Progenitor cell of endocrine pancreas (in vitro differentiated cells): Measurements from ENCODE around the gene SLIT3. TPM values are rescaled to one million over a fixed set of nuclear protein-coding genes. Genes with fewer than 3 reads are reported as not detected.

Experiments used
- DNase-seq: peaks from one replicate; pipeline ENCODE4 v3.0.0; 2021; ENCODE audit warnings: low spot score; ENCODE audit not compliant: unreplicated experiment
- H3K27ac Mint-ChIP-seq: 2 replicates; pipeline ENCODE4 v1.8.0; 2021; ENCODE audit warnings: mild to moderate bottlenecking, moderate library complexity, mixed read lengths
- H3K27me3 Mint-ChIP-seq: 2 replicates; pipeline ENCODE4 v1.8.0; 2021; ENCODE audit warnings: mixed read lengths
- H3K36me3 Mint-ChIP-seq: 2 replicates; pipeline ENCODE4 v1.8.0; 2022; ENCODE audit warnings: mixed read lengths; ENCODE audit not compliant: insufficient read depth
- H3K4me1 Mint-ChIP-seq: 2 replicates; pipeline ENCODE4 v1.8.0; 2021; ENCODE audit warnings: low read depth, mixed read lengths
- H3K4me3 Mint-ChIP-seq: 2 replicates; pipeline ENCODE4 v1.8.0; 2021; ENCODE audit warnings: low read depth, mild to moderate bottlenecking, moderate library complexity, mixed read lengths
- H3K9me3 Mint-ChIP-seq: 2 replicates; pipeline ENCODE4 v1.8.0; 2021; ENCODE audit warnings: low read depth, mixed read lengths
- CTCF ChIP-seq: fragments of 200-600 bp; sonication (generic); IDR thresholded peaks from one replicate; pipeline ENCODE4 v1.5.0; 2021; ENCODE audit warnings: antibody characterized with exemption, mild to moderate bottlenecking; ENCODE audit not compliant: unreplicated experiment
- total RNA-seq: library from RNA; stranded (reverse); gene quantifications from 2 replicates; pipeline ENCODE4 v1.2.1, GENCODE V29; 2021

SLIT3 gene
- total RNA-seq, 1 donor from 2014 or later: 18.8 TPM

- peak; percentile 26 for DNase-seq
- H3K4me3 Mint-ChIP-seq: no peak overlapping the region
- no peak overlapping the region for H3K27ac Mint-ChIP-seq
- no peaks in the 10 kb centered on the region for H3K9me3 Mint-ChIP-seq
- H3K36me3 Mint-ChIP-seq: no peaks in the 10 kb centered on the region
- no peaks in the 10 kb centered on the region for H3K4me1 Mint-ChIP-seq
- TF ChIP-seq CTCF: peak; percentile 76
- H3K27me3 Mint-ChIP-seq: no peaks in the 10 kb centered on the region
Observed at GRCh38 chr5:168706655-168707069, 594.3 kb downstream of the SLIT3 start.

GRCh38 chr5:168705321-168705720 is 595.6 kb downstream of the SLIT3 start:
- TF ChIP-seq CTCF: no peak
- Mint-ChIP-seq H3K9me3 (no peaks in the 10 kb centered on the region), H3K36me3 (no peaks in the 10 kb centered on the region), H3K27me3 (peaks cover under 1% of the 10 kb centered on the region), H3K4me3 (no peak overlapping the region), H3K27ac (no peak overlapping the region), H3K4me1 (no peaks in the 10 kb centered on the region)
- DNase-seq: no peak

DNA sequence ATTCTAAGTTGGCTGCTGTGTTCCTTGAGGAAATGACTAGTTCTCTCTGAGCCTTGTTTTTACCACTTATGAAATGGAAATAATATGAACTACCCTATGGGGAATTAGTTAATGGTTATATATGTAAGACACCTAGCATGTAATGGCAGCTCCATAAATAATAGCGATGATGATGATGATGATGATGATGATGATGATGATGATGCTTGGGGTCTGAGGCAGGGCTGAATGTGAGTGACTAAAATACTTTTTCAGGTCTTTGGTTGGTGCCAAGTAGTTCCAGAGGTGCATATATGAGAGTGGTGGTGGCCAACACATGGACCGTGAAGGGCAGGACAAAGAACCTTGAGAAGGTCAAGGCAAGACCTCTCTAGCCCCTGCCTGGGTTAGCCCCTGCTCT is 598.4 kb downstream of the SLIT3 start:
- TF ChIP-seq CTCF: no peak
- H3K27me3 Mint-ChIP-seq: peaks cover 3% of the 10 kb centered on the region
- H3K27ac Mint-ChIP-seq: no peak overlapping the region
- H3K36me3 Mint-ChIP-seq: no peaks in the 10 kb centered on the region
- H3K4me1 Mint-ChIP-seq: no peaks in the 10 kb centered on the region
- DNase-seq: no peak
- no peak overlapping the region for H3K4me3 Mint-ChIP-seq
- H3K9me3 Mint-ChIP-seq: no peaks in the 10 kb centered on the region

- H3K27ac Mint-ChIP-seq: no peak overlapping the region
- no peaks in the 10 kb centered on the region for H3K9me3 Mint-ChIP-seq
- no peak for TF ChIP-seq CTCF
- no peak for DNase-seq
- peaks cover 8% of the 10 kb centered on the region for H3K27me3 Mint-ChIP-seq
- H3K36me3 Mint-ChIP-seq: no peaks in the 10 kb centered on the region
- H3K4me1 Mint-ChIP-seq: no peaks in the 10 kb centered on the region
- H3K4me3 Mint-ChIP-seq: no peak overlapping the region
Observed at GRCh38 chr5:168701641-168702040, 599.3 kb downstream of the SLIT3 start.

- no peak for DNase-seq
- Mint-ChIP-seq H3K27me3 (peaks cover 10% of the 10 kb centered on the region), H3K9me3 (no peaks in the 10 kb centered on the region)
Observed at GRCh38 chr5:168699002-168699401, 601.9 kb downstream of the SLIT3 start.

More at GRCh38 chr5:168699002-168699401, 601.9 kb downstream of the SLIT3 start:
- Mint-ChIP-seq H3K4me3 (no peak overlapping the region), H3K27ac (no peak overlapping the region), H3K36me3 (no peaks in the 10 kb centered on the region), H3K4me1 (peaks cover 2% of the 10 kb centered on the region)
- no peak for TF ChIP-seq CTCF
